ENCODE data around the gene U2AF2. TPM values are rescaled to one million over a fixed set of nuclear protein-coding genes. Genes with fewer than 3 reads are reported as not detected.

The U2AF2 gene
- total RNA-seq, 1 donor from 2014 or later = 202 TPM

DNA sequence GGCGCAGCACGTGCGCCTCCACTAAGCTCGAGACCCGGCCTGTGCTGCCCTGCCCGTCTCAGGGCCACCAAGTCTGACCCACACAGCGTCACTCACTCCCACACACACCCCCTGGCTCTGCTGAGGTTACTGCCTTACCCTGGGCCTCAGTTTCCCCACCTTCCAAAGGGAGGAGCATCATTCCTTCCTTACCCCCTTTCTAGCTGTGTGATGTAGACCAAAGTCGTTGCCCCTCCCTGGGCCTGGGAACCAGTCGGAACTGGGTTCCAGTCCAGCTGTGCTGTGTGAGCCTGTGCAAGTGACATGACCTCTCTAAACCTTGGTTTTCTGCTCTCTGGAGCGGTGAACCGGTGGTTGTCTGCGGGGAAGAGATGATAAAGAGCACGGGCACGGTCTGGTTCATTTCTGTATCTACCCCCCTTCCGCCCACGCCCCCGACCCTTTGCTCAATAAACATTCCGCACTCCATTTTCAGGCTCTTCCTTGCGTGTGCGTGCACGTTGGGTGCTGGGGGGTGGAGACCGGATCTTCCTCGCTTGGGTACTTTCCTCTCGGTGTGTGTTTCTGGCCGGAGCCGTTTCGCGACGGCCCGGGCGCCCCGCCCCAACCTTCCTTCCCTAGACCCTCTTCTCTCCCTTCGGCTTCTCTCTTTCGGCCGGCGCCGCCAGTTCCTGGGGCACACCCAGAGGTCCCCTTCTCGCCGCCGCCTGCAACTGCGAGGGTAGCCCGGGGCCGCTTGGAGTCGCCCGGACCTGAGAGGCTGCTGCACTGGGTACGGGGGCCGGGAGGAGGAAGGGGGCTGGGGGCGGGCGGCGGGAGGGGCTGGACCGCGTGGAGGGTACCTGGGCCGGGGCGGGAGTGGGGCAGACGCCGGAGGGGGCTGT lies 11.6 kb upstream of the U2AF2 start, which contains the start of gene ZNF581:
TSS of gene ZNF581 (plus strand) at position 647 of the 884 bp plus-strand sequence. CDS start 923 bp downstream, outside the sequence.
- DNase-seq (ENCODE audit: low spot score) = peak; percentile 75

- DNase-seq (ENCODE audit: low spot score) = no peak
These were observed 11.0 kb upstream of the U2AF2 start for GRCh38 chr19:55643887-55644176.

GRCh38 chr19:55644191-55644833 lies 10.5 kb upstream of the U2AF2 start:
- DNase-seq (ENCODE audit: low spot score) = no peak

DNA sequence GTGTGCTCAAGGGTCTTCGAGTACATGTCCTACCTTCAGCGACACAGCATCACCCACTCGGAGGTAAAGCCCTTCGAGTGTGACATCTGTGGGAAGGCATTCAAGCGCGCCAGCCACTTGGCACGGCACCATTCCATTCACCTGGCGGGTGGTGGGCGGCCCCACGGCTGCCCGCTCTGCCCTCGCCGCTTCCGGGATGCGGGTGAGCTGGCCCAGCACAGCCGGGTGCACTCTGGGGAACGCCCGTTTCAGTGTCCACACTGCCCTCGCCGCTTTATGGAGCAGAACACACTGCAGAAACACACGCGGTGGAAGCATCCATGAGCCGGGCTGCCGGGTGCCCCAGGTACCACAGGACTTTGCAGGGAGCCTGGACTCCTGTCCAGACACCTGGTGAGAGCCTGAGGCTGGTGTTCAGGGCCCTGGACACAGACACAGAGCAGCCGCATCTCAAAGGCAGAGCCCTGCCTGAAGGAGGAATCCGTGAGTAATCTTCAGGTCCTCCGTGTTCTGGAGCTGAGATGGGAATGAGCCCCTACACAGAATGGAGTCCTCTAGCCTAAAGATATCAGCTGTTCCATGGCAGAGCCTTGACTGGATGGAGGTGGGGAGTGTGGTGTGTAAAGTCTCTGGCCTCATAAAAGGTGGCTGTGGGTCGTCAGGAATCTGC lies 9.9 kb upstream of the U2AF2 start:
- no peak for DNase-seq (ENCODE audit: low spot score)

DNA sequence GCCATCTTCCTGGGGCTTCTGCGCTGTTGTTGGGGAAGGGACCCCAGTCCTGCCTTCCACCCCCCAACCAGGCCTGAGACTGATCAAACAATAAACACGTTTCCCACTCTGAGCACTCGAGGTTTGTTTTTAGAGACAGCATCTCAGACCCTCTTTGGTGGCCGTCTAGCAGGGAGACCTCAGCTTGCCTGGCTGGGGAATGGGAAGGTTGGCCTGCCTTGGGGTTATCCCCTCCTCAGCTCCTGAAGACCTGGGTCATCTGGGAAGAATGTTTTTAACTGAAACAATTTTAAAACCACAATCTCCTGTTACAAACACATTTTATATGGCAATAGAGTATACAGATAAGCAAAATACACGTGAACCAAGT lies 9.3 kb upstream of the U2AF2 start:
- no peak for DNase-seq (ENCODE audit: low spot score)

GRCh38 chr19:55646889-55647731 lies 7.7 kb upstream of the U2AF2 start:
- no peak for DNase-seq (ENCODE audit: low spot score)

- no peak for DNase-seq (ENCODE audit: low spot score)
These were observed 6.9 kb upstream of the U2AF2 start, which contains the start of gene CCDC106 for GRCh38 chr19:55647732-55648584. TSS of gene CCDC106 (plus strand) at chr19:55648212. CDS start at chr19:55649047, 835 bp downstream.

GRCh38 chr19:55648585-55649267 lies 6.1 kb upstream of the U2AF2 start:
- DNase-seq (ENCODE audit: low spot score) = no peak

DNA sequence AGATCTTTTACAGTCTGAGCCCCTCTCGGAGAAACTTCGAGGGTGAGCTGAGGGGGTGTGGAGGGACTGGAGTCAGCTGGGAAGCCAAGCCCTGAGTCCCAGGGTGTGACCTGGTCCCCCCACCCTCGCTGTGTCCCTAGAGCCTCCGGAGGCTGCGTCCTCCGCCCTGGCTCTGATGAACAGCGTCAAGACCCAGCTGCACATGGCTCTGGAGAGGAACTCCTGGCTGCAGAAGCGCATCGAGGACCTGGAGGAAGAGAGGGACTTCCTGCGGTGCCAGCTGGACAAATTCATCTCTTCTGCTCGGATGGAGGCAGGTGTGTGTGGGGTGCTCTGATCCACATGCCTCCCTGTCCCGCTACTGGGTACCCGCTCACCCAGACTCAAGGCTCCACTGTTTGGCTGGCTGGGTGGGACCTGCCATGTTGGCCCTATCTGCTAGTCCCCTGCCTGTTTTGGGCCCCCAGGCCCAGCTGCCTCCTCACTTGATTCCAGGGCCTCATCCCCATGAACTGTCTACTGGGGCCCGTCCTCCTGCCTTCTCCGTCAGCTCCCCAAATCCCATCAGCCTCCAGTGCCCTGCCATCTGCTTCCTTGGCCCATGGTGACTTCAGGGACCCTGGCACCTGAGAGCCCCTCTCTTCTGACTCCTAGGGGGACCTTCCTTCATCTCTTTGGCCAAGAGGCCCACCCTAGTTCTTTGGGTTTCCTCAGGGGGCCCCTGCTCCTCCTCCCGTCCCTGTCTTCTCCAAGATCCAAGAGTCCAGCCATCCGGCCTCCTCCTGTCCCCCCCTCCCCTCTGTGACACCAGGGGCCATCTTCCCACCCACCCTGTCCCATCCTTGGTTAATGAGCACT lies 5.3 kb upstream of the U2AF2 start:
- DNase-seq (ENCODE audit: low spot score) = no peak

- DNase-seq (ENCODE audit: low spot score) = no peak
These were observed 4.7 kb upstream of the U2AF2 start for GRCh38 chr19:55650126-55650557.

- DNase-seq (ENCODE audit: low spot score) = no peak
These were observed 4.1 kb upstream of the U2AF2 start for GRCh38 chr19:55650602-55651230.

- DNase-seq (ENCODE audit: low spot score) = no peak
These were observed 3.6 kb upstream of the U2AF2 start for GRCh38 chr19:55651236-55651635.

- DNase-seq (ENCODE audit: low spot score) = no peak
These were observed 2.3 kb upstream of the U2AF2 start for GRCh38 chr19:55652311-55653128.

- peak; percentile 98 for DNase-seq (ENCODE audit: low spot score)
These were observed 1.0 kb upstream of the U2AF2 start for GRCh38 chr19:55653651-55654322.

DNA sequence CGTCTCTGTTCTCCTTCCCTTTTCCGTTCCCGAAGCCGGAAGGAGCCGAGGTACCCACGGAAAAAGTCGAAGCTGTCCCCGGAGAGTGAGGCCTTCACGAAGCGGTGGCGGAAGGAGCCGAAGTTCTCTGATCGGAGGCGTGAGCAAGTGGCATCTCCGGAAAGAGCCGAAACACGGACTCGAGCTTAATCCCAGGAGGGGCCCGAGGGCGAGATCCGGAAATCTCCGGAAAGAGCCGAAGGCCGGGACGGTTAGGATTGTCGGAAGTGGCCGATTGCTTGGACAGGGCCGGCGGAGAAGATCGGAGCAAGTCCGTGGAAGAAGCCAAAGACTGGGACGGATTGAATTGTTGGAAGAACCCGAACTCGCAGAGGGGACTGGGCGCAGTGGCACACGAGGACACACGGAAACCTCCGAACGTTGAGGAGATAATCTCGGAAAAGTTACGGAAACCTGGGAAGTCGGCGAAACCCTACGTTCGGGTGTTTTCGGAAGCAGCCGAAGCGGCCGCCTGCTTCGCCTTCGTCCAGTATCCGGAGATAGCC lies 440 bp upstream of the U2AF2 start:
- DNase-seq (ENCODE audit: low spot score) = peak; percentile 100

DNA sequence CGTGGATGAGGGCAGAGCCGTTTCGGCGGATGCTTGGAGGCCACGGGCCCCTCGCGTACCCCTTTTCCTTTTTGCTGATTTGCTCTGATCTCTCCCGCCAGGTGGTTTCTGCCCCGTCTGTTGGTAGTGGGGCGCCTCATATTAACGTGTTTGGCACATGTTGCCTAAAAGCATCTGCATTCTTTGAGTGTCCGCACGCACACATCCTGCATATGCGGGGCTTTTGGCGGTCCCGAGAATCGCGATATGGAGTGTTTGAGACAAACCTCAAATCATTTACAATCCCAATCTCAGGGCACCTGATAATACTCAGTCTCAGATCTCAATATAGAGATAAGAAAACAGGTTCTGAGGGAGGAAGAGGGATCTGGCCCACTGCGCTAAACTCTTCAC lies 809 bp downstream of the U2AF2 start:
- DNase-seq (ENCODE audit: low spot score) = no peak

GRCh38 chr19:55656552-55656951 lies 1.7 kb downstream of the U2AF2 start:
- DNase-seq (ENCODE audit: low spot score) = no peak

All from mucosa of gallbladder (tissue), 1 donor.